Neural cell (in vitro differentiated cells): ENCODE measurements around the gene DNAH5. TPM values are rescaled to one million over a fixed set of nuclear protein-coding genes. Genes with fewer than 3 reads are reported as not detected.

ENCODE experiments used
- H2AFZ ChIP-seq: fragments of 200-600, 300-800 bp; sonication (generic), shearing (Covaris generic); 2 replicates; pipeline ENCODE4 v1.6.0; 2014; ENCODE audit warnings: low read depth, mild to moderate bottlenecking, antibody characterized with exemption, low read length, moderate library complexity
- H3F3A ChIP-seq: fragments of 200-600 bp; shearing (Covaris generic); 2 replicates; pipeline ENCODE4 v1.6.1; 2016; ENCODE audit warnings: mild to moderate bottlenecking, moderate library complexity, mixed read lengths, antibody characterized with exemption, low read length; ENCODE audit not compliant: insufficient read depth, poor library complexity, severe bottlenecking
- H3K27ac ChIP-seq: fragments of 200-600, 300-800 bp; sonication (generic), shearing (Covaris generic); 2 replicates; pipeline ENCODE4 v1.5.1; 2014; ENCODE audit warnings: mild to moderate bottlenecking, low read length, moderate library complexity
- H3K27me3 ChIP-seq: fragments of 300-800, 200-600 bp; sonication (generic), shearing (Covaris generic); 2 replicates; pipeline ENCODE4 v1.6.0; 2014; ENCODE audit warnings: mild to moderate bottlenecking, low read depth, low read length, moderate library complexity; ENCODE audit not compliant: insufficient read depth
- H3K36me3 ChIP-seq: fragments of 300-800, 200-600 bp; sonication (generic), shearing (Covaris generic); 2 replicates; pipeline ENCODE4 v1.5.1; 2014; ENCODE audit warnings: mild to moderate bottlenecking, antibody characterized with exemption, low read length, moderate library complexity; ENCODE audit not compliant: insufficient read depth
- H3K4me2 ChIP-seq: fragments of 300-800, 200-600 bp; sonication (generic), shearing (Covaris generic); 2 replicates; pipeline ENCODE4 v1.6.0; 2014; ENCODE audit warnings: mild to moderate bottlenecking, low read length
- H3K4me3 ChIP-seq: fragments of 300-800, 200-600 bp; sonication (generic), shearing (Covaris generic); 2 replicates; pipeline ENCODE4 v1.5.1; 2014; ENCODE audit warnings: mild to moderate bottlenecking, low read length, moderate library complexity
- H3K79me2 ChIP-seq: fragments of 200-600 bp; shearing (Covaris generic); replicated peaks from 2 replicates; pipeline ENCODE4 v1.6.0; 2014; ENCODE audit warnings: mild to moderate bottlenecking, low read length, moderate library complexity; ENCODE audit not compliant: insufficient read depth
- H3K9ac ChIP-seq: fragments of 300-800, 200-600 bp; sonication (generic), shearing (Covaris generic); 2 replicates; pipeline ENCODE4 v1.6.1; 2016; ENCODE audit warnings: mild to moderate bottlenecking, low read length, mixed read lengths
- H3K9me2 ChIP-seq: fragments of 200-600 bp; shearing (Covaris generic); 2 replicates; pipeline ENCODE4 v1.6.1; 2016; ENCODE audit warnings: mild to moderate bottlenecking, low read length, mixed read lengths; ENCODE audit not compliant: insufficient read depth
- H3K9me3 ChIP-seq: fragments of 200-600, 300-800 bp; sonication (generic), shearing (Covaris generic); 2 replicates; pipeline ENCODE4 v1.6.1; 2016; ENCODE audit warnings: mild to moderate bottlenecking, mixed run types, low read length, moderate library complexity, mixed read lengths
- H4K20me1 ChIP-seq: fragments of 200-600 bp; shearing (Covaris generic); 2 replicates; pipeline ENCODE4 v1.6.1; 2016; ENCODE audit warnings: mild to moderate bottlenecking, mixed run types; ENCODE audit not compliant: insufficient read depth
- EP300 ChIP-seq: fragments of 450-650 bp; conservative IDR thresholded peaks from 2 replicates; pipeline ENCODE4 v1.6.1; 2014; ENCODE audit warnings: antibody characterized with exemption, mild to moderate bottlenecking, moderate library complexity; ENCODE audit not compliant: poor library complexity, severe bottlenecking
- EZH2 ChIP-seq: fragments of 200-600, 300-800 bp; shearing (Covaris generic), sonication (generic); IDR thresholded peaks from 2 replicates; pipeline ENCODE4 v1.6.1; 2014; ENCODE audit warnings: antibody characterized with exemption, low read length, borderline replicate concordance, mild to moderate bottlenecking; ENCODE audit not compliant: insufficient read depth, poor library complexity, severe bottlenecking
- MXI1 ChIP-seq: fragments of 450-650 bp; conservative IDR thresholded peaks from 2 replicates; pipeline ENCODE4 v1.6.1; 2014; ENCODE audit warnings: antibody characterized with exemption, mild to moderate bottlenecking; ENCODE audit not compliant: poor library complexity, severe bottlenecking
- POLR2AphosphoS5 ChIP-seq: IDR thresholded peaks from 2 replicates; pipeline ENCODE4 v1.6.1; 2012
- RAD21 ChIP-seq: fragments of 450-650 bp; conservative IDR thresholded peaks from 2 replicates; pipeline ENCODE4 v1.6.1; 2014; ENCODE audit warnings: antibody characterized with exemption, mild to moderate bottlenecking, moderate library complexity
- REST ChIP-seq: IDR thresholded peaks from 2 replicates; pipeline ENCODE4 v1.6.1; 2012; ENCODE audit warnings: borderline replicate concordance
- SMC3 ChIP-seq: fragments of 450-650 bp; conservative IDR thresholded peaks from 2 replicates; pipeline ENCODE4 v1.6.1; 2014; ENCODE audit warnings: antibody characterized with exemption, mild to moderate bottlenecking, moderate library complexity; ENCODE audit not compliant: poor library complexity
- TAF1 ChIP-seq: IDR thresholded peaks from 2 replicates; pipeline ENCODE4 v1.6.1; 2012; ENCODE audit warnings: low read depth
- polyA plus RNA-seq: library from polyadenylated mRNA; depleted of rRNA; stranded (reverse); fragments of >200 nt; gene quantifications from 2 replicates; pipeline ENCODE4 v1.2.3, GENCODE V29; 2014
- TF ChIP-seq, protein P1 (sequence below): fragments of 450-650 bp; IDR thresholded peaks from 2 replicates; pipeline ENCODE4 v1.5.1; 2014; ENCODE audit warnings: antibody characterized with exemption, mild to moderate bottlenecking, moderate library complexity; ENCODE audit not compliant: poor library complexity, severe bottlenecking

The DNAH5 gene
- polyA plus RNA-seq, 1 donor from 2014 or later = 12.8 TPM

- H3K9ac ChIP-seq = no peak overlapping the region
- no peaks in the 10 kb centered on the region for H3K9me2 ChIP-seq
- H3F3A ChIP-seq = no peaks in the 10 kb centered on the region
- H3K27me3 ChIP-seq = no peaks in the 10 kb centered on the region
- no peaks in the 10 kb centered on the region for H3K36me3 ChIP-seq
- H3K79me2 ChIP-seq = no peaks in the 10 kb centered on the region
- H3K4me3 ChIP-seq = no peak overlapping the region
- no peaks in the 10 kb centered on the region for H4K20me1 ChIP-seq
- TF ChIP-seq RAD21 (no peak), MXI1 (no peak), TAF1 (no peak), REST (no peak), EP300 (no peak), POLR2AphosphoS5 (no peak), SMC3 (no peak), EZH2 (no peak)
- TF ChIP-seq, protein P1, sequence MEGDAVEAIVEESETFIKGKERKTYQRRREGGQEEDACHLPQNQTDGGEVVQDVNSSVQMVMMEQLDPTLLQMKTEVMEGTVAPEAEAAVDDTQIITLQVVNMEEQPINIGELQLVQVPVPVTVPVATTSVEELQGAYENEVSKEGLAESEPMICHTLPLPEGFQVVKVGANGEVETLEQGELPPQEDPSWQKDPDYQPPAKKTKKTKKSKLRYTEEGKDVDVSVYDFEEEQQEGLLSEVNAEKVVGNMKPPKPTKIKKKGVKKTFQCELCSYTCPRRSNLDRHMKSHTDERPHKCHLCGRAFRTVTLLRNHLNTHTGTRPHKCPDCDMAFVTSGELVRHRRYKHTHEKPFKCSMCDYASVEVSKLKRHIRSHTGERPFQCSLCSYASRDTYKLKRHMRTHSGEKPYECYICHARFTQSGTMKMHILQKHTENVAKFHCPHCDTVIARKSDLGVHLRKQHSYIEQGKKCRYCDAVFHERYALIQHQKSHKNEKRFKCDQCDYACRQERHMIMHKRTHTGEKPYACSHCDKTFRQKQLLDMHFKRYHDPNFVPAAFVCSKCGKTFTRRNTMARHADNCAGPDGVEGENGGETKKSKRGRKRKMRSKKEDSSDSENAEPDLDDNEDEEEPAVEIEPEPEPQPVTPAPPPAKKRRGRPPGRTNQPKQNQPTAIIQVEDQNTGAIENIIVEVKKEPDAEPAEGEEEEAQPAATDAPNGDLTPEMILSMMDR = no peak
- H3K4me2 ChIP-seq = no peak overlapping the region
- H2AFZ ChIP-seq = no peak overlapping the region
- no peak overlapping the region for H3K27ac ChIP-seq
- H3K9me3 ChIP-seq = no peaks in the 10 kb centered on the region
These were observed 33.7 kb downstream of the DNAH5 start for GRCh38 chr5:13910637-13911288.

DNA sequence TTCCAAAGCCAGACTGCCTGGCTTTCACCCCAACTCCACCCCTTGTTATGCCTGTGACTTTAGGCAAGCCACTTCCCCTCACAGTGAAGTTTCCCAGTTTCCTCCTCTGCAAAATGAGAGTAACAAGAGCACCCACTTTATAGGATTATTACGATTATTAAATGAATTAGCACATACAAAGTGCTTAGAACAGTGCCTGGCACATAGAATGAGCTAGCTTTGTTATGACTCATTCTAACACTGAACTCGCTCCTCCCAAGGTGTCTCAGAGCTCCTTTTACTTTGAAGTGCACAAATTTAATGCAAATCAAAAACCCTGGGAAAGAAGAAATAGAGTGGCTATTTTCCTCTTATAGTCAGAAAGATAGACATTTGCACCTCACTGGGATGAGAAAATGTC is 34.3 kb downstream of the DNAH5 start:
- no peak for TF ChIP-seq RAD21
- no peak for TF ChIP-seq MXI1
- TF ChIP-seq TAF1 = no peak
- TF ChIP-seq, protein P1 = no peak
- no peak for TF ChIP-seq REST
- no peak for TF ChIP-seq SMC3

More for the DNA sequence above, 34.3 kb downstream of the DNAH5 start:
- Histone ChIP-seq H3K9me3 (no peaks in the 10 kb centered on the region), H3K9me2 (no peaks in the 10 kb centered on the region), H4K20me1 (no peaks in the 10 kb centered on the region), H3K4me2 (no peak overlapping the region), H3K36me3 (no peaks in the 10 kb centered on the region), H3K79me2 (no peaks in the 10 kb centered on the region), H3K9ac (no peak overlapping the region), H3K27me3 (no peaks in the 10 kb centered on the region), H2AFZ (no peak overlapping the region), H3K4me3 (no peak overlapping the region), H3K27ac (no peak overlapping the region), H3F3A (no peaks in the 10 kb centered on the region)
